Measurements from ENCODE around the gene SLIT1.

The SLIT1 gene

DNA sequence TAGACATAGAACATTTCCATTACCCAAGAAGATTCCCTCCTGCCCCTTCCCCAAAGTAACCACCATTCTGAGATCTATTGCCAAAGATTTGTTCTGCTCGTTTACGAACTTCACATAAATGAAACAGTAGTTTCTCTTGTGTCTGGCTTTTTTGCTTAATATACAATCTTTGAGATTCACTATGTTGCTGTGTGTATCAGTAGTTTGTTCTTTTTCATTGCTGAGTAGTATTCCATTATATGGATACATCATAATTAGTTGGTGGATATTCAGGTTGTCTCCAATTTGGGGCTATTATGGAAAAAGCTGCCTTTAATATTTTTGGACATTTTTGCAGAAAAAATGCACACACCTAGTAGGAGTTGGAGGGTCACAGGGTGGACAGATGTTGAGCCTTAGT lies 124.3 kb downstream of the SLIT1 start:
- DNase-seq, result no peak

DNA sequence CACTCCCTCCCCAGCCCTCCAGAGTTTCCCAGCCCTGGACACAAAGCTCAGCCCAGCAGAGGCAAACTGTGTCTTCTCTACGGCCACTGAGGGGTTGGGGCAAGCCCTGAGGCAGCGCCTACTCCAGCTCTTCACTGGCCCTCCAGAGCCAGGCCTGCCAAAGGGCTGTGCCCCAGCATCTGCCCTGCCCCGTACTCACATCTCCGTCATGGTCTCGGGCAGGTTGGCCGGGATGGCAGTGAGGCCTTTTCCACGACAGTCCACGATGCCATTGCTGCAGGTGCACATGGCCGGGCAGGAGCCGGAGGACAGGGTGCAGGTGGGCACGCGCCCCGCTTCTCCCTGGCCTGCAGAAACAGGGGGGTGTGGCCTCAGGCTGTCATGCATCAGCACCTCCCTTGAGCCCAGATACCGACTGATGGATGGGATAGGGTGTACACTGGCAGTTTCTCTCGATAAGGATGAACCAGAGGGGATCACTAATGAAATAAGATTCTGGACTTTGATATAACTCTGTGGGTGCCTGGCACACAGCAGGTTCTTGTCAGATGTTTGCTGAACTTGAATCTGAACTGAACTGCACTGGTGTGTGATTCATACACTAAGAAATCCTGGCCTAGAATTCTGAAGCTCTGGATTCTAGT lies 125.2 kb downstream of the SLIT1 start:
- no peak for DNase-seq

DNA sequence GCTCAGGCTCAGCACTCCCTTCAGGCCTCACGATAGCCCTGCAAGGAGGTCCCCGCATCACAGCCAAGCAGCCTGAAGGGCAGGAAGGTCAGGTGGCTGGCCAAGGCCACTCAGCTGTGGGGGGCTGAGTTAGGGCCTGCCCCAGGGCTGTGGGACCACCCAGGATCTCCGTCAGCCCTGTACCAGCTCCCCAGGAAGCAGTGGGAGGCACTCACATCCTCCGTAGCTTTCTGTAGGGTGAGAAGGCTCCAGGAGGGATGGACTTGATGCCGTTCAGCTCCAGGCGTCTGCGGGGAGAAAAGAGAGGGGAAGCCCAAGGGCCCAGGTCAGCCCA lies 125.9 kb downstream of the SLIT1 start:
- no peak for DNase-seq

DNA sequence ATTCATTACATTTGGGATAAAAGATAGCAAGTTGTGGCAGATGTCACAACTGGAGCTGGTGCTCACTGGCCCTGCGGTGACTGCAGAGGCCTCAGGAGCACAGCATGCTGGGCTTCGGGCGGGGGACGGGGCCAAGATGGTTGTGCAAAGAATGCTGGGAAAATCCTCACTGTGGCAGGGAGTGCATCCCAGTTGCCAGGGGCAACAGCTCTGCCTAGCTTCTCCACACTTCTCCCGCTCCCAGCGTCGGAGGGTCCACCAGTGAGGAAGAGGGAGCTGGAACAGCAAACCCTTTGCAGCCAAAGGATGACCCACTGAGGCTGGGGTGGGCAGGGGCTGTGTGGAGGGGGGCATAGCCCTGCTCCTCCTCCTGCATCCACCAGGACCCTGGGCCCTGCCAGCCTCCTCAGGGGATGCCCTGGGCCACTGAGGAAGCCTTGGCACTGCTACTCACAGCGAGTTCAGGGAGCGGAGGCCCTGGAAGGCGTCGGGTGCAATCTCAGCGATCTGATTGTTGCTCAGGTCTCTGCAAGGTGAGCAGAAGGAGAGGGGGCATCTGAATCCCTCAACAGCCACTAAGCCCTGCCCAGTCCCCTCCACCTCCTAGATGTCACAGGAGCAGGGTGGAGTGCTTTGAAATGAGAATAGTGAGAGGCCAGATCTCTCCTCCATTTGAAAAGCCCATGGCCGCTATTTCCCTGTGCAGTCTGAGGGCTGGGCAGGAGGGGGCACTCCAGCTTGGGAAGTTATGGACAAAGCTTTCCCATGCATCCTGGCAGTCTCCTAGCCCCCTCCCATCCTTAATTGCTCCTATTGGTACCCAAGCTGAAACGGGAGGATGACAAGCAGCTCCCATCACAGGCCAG lies 126.5 kb downstream of the SLIT1 start:
- DNase-seq, result no peak

DNA sequence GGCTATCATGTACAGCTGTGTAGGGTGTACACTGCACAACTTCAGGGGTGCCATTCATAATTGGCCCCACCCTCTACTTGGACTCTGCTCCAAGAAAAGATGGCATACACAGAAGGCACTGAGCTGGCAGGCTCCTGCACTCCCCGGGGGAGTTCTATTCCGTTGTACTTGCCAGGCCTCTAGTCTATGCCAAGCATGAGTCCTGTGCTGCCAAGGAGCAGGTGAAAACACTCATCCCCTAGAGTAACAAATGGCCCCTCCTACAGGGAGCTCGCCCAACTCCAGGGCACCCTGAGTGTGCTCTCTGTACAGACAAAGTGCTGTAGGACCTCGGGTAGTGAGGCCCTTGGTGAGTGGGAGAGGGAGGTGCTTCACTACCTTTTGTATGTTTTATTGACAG lies 127.2 kb downstream of the SLIT1 start:
- no peak for DNase-seq

DNA sequence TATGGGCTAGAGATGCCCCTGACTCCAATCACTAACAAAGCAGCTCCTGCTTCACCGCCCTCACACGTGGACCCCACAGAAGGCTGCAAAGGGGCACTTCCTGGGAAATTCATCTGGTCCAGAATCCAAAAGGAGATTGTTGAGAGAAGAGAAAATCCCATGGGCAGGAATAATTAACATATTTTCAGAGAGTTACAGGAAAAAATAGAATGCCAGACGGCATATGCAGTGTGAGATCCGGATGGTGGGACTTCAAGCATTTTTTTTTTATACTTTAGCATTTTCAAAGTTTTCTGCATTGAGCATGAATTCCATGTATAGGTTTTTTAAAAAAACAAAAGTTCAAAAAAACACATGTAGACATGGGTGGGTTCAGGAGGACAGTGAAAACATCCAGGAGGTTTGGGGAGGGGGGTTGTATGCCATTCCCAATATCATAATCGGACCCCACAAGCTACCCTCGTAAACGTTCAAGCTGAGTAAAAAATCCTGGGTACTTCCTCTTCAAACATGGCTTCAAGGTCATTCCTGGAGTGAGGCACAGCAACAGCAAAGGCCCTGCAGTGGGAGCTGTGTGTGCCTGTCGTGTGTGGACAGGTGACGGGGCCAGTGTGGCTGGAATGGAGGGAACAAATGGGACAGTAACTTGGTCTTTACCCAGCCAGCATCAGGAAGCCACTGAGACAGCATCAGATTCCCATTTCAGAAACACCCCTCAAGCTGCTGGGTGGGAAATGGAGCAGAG lies 128.1 kb downstream of the SLIT1 start:
- no peak for DNase-seq

DNA sequence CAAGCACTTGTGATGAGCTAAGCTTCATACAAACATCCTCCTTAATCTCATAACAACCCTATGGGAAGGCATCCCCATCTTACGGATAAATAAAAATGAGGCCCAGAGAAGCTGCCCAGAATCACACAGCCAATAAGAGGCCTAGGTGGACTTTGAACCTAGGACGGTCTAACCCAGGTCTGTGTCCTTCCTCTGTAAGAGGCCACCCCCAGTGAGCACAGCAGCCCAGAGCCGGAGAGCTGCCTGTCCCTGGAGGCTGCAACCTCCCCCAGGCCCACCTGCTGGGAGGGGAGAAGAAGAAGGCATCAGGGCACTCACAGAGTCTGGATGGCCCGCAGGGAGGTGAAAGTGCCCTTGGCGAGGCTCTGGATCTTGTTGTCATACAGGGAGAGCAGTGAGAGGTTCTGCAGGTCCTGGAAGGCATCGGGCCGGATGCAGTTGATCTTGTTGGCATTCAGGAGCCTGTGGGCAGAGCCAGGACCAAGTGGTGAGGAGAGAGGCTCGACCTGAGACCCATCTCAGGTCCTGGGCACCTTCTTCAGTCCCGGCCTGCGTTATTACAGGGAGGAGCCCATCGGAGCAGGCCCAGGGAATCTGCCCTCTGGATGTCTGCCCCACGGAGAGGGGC lies 129.6 kb downstream of the SLIT1 start:
- no peak for DNase-seq

DNA sequence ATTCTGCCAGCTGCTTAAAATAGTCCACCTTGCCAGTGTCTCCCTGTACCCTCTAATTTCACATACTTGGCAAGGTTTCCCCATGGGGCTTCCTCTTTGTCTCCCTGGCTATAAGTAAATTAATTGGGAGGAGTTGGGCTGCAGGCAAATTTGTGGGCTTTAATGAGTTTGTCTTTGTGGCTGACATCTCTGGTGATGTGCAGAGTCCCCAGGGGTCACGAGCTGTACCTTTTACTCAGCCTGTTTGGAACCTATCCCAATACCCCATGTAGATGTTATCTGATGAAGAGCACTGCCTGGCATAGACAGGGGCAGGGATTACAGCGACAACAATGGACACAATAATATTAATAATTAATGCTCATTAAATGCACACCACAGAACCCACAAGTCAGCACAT lies 132.5 kb downstream of the SLIT1 start:
- no peak for DNase-seq

DNA sequence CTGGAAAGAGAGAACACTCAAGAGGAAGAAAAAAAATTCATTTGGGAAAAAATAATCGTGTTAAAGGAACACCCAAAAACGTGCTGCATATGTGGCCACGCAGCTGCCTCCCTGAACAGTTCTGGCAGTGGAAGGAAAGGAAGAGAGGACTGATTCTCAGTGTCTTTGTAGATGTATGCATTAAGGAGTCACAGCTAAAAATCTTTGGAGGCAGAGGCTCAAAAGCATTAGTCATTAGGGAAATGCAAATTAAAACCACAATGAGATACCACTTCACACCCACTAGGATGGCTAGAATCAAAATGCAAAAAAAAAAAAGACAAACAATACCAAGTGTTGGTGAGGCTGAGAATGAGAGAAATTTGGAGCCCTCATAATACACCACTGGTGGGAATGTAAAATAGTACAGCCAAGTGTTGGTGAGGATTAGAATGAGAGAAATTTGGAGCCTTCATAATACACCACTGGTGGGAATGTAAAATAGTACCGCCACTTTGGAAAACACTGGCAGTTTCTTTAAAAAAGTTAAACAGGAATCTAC lies 134.7 kb downstream of the SLIT1 start:
- no peak for DNase-seq

DNA sequence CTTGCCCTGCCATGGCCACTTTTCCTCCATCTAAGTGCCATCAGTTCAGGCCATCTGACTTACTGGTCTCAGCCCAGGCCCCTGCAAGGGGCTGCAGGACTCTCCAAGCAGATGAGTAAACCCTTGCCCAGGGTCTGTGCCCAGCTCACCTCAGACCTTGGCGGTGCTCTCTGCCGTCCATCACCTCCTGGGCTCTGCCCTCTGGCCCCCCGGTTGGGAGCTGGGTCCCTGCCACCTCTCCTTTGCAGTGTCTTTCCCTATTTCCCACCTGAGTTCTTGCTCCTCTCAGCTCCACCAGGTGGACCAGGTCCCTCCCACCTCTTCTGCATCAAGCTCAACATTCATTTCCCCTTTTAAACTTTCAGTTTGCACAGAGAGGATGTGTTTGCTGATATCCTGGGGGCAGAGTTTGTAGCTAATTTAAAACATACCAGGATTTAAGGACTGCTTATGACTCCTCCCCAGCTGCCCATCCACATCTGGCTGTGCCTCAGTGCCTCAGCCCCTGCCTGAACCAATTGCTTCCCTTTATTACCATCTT lies 135.5 kb downstream of the SLIT1 start:
- no peak for DNase-seq

DNA sequence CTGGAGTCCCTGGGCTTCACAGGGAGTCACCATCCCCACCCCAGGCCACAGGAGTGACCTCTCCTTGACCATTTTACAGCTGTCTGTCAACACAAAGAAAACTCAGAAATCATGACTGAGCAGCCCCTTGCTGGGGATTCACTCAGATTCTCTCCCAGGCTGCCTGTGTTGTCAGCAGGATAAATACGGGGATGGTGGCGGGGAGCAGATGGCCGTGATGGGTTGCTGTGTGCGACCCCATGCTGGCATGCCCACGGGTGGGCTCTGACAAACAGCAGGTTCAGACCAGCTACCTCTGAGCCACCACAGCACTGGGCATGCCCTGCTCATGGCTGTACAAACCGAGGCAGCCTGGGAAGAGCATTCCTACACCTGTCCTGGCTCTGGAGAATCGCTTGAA lies 136.1 kb downstream of the SLIT1 start:
- DNase-seq, result no peak

DNA sequence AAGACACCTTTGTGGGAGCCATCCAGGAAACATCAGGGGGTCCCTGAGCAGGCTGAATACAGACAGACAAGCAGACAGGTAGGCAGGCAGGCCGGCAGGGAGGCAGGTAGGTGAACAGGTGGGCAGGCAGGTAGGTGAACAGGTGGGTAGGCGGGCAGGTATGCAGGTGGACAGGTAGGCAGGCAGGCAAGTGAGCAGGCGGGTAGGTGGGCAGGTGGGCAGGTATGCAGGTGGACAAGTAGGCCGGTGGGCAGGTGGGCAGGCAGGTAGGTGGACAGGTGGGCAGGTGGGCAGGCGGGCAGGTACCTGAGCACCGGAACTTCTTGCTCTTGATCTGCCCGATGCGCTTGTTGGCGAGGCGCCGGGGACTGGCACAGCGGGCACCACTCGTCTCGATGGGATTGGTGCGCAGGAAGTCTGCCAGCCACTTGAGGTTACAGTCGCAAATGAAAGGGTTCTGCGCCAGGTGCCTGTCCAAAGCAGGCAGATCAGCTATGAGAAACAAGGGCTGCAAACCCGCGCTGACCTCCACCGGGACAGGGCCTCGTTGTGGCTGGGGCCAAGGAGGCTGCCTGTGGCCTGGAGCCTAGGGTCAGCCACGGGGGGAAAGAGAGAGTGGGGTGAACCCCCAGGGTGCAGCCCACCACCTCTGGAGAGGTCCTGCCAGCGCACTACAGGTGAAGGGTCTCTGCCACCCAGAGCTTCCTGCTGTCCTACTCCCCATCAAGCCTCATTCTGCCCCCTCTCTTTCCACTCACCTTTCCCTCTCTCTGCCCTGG lies 136.9 kb downstream of the SLIT1 start:
- DNase-seq, result no peak

DNA sequence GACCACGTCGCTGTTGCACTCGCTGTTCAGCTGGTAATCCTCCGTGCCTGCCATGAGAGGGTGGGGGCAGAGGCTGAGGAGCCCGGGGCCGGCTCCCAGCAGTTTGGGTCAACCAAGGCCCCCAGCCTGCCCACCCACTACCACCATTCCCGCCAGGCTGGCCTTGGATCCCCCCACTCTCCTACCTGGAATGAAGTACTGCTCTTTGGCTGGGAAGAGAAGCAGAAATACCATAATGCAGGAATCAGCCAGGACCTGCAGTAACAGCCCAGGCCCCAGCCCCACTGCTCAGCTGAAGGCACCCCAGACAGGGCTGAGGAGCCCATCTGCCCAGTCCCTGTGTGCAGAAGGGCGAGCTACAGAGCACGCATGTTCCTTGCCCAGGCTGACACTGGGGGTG lies 138.0 kb downstream of the SLIT1 start:
- no peak for DNase-seq

DNA sequence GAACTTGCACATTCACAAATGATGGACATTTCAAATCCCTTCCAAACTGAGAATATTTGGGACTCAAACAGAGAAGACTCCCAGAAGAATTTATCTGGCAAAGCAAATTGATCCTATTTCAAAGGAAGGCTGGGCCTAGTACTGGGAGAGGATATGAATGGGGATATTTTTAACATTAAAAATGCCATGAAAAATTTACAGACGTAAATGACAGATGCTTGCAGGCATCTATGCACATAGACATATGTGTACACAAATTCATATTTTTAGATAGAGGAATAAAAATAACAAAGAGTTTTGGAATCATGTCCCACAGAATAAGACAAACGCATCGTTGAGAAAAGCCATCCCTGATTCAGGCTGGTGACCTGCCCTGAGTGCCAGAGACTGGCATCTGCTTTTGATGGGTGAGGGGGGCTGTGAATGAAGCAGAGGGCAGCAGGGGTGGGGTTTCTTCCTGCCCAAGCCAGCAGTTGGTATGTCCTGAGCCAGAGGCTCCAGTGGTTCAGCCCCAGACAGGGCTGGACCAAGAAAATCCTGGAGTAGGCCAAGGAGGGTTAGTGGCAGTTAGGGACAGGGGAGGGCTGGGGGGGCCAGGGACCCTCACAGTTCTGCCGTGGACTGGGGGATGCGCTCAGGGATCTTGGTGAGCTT lies 138.5 kb downstream of the SLIT1 start:
- no peak for DNase-seq

DNA sequence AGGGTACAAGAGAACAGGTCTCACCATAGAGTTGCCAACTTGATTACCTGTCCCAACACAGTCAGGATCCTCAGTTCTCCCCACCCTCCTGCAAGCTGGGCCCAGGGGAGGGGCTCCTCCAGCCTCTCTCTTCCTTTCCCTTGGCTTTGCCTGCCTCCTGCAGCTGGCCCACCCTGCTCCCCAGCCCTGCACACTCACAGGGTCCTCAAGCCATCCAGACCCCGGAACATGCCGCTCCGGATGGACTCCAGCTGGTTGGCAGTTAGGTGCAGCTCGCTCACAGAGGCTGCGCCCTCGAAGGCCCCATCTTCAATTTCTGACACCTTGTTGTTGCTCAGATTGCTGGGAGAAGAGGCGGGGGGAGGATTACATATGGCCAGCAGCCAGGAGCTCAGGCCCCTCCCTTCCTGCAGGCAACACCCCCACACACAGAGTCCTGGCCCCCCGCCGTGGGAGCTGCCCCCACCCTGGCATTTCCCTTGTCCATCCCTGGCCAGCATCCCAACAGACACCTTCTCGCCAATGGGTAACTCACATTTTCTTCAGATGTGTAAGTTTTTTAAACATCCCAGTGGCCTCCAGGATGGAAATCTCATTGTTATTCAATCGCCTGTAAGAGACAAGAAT lies 139.2 kb downstream of the SLIT1 start:
- DNase-seq, result no peak

DNA sequence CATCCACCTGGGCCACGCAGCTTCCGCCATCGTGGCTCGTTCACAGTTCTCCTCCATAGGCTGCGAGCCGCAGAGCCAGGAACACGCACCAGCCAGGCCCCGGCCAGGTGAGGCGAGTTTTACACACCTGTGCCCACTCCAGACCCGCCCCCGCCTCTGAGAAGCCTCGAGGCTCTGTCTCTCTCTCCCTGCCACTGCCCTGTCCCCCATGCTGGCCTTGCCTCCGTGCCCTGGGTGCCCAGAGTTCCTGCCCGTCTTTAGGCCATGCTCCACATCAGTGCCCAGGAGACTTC lies 142.2 kb downstream of the SLIT1 start:
- DNase-seq, result no peak

DNA sequence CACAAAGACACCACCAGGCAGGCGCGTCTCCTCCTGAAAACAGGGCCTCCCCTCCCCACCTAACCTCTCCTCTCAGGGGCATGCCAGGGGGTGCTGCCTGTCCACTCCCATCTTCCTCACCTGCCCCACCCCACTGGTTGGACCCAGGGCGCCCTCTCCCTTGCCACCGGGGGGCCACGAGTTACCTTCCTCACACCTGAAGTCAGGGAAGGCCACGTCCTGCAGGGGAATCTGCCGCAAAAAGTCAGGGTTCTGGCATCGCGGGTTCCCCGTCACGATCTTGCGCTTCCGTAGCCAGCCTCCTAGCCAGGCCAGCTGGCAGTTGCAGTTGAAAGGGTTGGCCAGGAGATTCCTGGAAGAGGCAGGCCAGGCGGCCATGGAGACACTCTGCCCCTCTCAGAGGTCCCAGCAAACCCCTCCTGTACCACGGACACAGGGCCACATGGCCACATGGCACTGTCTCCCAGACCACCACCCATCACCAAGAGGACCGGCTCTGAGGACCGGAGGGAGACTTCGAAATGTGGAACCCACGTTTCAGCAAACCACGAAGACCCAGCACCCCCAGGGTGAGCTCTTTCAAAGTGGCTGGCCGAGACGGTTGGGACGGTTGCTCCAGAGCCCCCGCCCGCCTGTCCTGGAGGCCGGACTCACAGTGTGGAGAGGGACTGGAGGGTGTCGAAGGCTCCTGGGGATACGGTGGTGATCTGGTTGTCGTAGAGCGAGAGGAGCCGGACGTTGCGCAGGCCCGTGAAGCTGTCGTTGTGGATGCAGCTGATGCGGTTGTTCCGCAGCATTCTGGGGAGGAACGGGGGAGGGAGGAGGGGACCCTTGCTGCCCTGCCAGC lies 142.8 kb downstream of the SLIT1 start:
- DNase-seq, result no peak

DNA sequence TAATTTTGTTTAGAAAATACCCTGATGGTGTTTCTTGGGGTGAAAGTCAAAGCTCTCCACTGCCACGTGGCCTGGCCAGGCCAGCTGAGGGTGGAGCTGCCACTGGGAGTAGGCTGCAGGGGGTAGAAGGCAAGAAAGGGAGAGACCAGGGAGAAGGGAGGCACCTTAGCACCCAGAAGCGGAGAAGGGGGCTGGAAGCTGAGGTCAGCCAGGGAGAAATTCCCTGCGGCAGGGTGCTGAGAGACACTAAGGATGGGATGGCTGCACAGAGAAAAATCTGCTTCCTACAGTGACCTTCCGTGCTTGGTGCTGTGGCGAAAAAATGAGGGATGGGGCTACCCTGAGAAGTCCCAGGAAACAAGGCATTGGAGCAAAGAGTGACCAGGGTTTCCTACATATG lies 143.7 kb downstream of the SLIT1 start:
- no peak for DNase-seq

DNA sequence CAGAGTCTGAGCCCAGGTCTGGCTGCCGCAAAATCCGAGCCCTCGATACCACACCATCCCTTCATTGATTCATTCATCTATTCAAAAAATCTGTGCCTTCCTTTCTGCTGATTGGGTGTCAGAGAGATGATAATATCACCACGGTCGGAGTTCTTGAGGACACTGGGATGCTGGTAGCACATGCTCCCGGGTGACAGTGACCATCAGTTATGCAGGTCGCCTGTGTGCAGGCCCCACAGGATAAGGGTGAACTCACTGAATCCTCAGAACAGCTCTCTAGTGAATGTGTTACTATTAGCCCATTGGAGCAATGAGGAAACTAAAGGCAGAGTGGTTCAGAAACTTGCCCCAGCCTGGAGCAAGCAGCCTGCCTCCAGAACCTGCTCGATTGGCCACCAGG lies 145.1 kb downstream of the SLIT1 start:
- no peak for DNase-seq

DNA sequence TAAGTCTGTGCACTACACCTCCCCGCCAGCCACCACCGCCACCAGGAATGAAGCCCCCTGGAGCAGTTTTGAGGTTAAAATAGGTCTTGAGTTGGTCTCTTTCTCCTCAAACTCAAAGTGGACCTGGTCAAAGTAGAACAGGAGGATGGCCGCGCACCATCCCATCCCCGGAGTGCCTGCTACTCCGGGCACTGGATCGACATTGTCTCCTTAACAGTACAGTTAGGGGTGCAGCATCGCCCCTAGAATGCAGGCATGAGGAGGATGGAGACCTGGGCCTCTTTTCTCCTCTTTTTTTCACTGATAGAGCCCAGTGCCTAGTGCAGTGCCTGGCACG lies 145.5 kb downstream of the SLIT1 start:
- no peak for DNase-seq
